ENCODE results near the gene HOXB6.

The HOXB6 gene

GRCh38 chr17:48621410-48622392, 16.9 kb upstream of the HOXB6 start:
- no peak for FAIRE-seq

GRCh38 chr17:48620461-48621139, 15.8 kb upstream of the HOXB6 start:
- no peak for FAIRE-seq

GRCh38 chr17:48619826-48620449, 15.2 kb upstream of the HOXB6 start:
- no peak for FAIRE-seq

- peak; percentile 24 for FAIRE-seq
These were observed 13.6 kb upstream of the HOXB6 start for GRCh38 chr17:48618256-48618896.

GRCh38 chr17:48617471-48618255, 12.9 kb upstream of the HOXB6 start:
- FAIRE-seq: no peak

GRCh38 chr17:48616717-48617470, 12.1 kb upstream of the HOXB6 start:
- no peak for FAIRE-seq

GRCh38 chr17:48615963-48616716, 11.4 kb upstream of the HOXB6 start:
- no peak for FAIRE-seq

GRCh38 chr17:48615047-48615962, 10.5 kb upstream of the HOXB6 start, which contains the start of gene HOXB8:
HOXB8 (minus strand) TSS chr17:48615292; CDS start chr17:48614704, 588 bp downstream.
- FAIRE-seq: no peak

GRCh38 chr17:48613862-48614694, 9.3 kb upstream of the HOXB6 start:
- FAIRE-seq: no peak

- no peak for FAIRE-seq
These were observed 8.3 kb upstream of the HOXB6 start for GRCh38 chr17:48612854-48613691.

- FAIRE-seq: no peak
These were observed 7.7 kb upstream of the HOXB6 start for GRCh38 chr17:48612456-48612853.

GRCh38 chr17:48611681-48612455, 7.1 kb upstream of the HOXB6 start:
- FAIRE-seq: no peak

GRCh38 chr17:48611213-48611612, 6.4 kb upstream of the HOXB6 start:
- no peak for FAIRE-seq

GRCh38 chr17:48610282-48611211, 5.8 kb upstream of the HOXB6 start, which contains the start of gene HOXB7:
HOXB7 (minus strand) TSS chr17:48611017; CDS start chr17:48610918, 99 bp downstream.
- FAIRE-seq: no peak

- no peak for FAIRE-seq
These were observed 5.0 kb upstream of the HOXB6 start for GRCh38 chr17:48609759-48610281.
